ENCODE results near the gene KLHL9. TPM values are rescaled to one million over a fixed set of nuclear protein-coding genes. Genes with fewer than 3 reads are reported as not detected.

KLHL9 gene
- total RNA-seq, 1 donor from 2014 or later: 12.0 TPM

DNA sequence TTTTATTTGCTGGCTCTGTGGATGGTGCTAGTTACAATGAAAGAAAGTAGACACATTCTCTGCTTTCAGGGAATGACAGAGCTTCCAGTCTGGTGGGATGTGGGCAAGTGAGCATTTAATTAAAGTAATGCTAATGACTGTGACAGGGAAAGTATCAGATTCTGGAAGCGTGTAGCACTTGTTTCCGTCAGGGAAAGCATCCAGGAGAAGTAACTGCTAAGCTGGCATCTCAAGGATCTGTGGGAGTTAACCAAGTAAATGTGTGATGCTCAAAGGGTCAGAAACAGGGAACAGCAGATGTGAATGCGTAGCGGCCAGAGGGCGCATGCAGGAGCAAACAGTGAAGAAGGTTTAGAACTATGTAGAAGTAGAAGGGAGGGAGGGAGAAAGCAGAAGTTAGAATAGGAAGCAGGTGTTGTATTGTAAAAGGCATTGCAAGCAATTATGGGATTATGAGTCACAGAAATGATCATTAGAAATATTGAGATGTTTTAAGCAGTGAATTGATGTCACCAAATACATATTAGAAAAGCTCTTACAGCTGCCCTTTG lies 12.2 kb downstream of the KLHL9 start:
- intact Hi-C loops (cut with micrococcal nuclease): no loop called here
- no peaks in the 10 kb centered on the region for H3K9me3 ChIP-seq (replicated peaks)
- H3K27ac ChIP-seq (replicated peaks): no peak overlapping the region
- H3K4me3 ChIP-seq: no peak overlapping the region
- DNase-seq: no peak
- TF ChIP-seq, protein P1, sequence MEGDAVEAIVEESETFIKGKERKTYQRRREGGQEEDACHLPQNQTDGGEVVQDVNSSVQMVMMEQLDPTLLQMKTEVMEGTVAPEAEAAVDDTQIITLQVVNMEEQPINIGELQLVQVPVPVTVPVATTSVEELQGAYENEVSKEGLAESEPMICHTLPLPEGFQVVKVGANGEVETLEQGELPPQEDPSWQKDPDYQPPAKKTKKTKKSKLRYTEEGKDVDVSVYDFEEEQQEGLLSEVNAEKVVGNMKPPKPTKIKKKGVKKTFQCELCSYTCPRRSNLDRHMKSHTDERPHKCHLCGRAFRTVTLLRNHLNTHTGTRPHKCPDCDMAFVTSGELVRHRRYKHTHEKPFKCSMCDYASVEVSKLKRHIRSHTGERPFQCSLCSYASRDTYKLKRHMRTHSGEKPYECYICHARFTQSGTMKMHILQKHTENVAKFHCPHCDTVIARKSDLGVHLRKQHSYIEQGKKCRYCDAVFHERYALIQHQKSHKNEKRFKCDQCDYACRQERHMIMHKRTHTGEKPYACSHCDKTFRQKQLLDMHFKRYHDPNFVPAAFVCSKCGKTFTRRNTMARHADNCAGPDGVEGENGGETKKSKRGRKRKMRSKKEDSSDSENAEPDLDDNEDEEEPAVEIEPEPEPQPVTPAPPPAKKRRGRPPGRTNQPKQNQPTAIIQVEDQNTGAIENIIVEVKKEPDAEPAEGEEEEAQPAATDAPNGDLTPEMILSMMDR (IDR thresholded peaks at IDR 0.05; ENCODE audit: borderline replicate concordance): no peak
- H3K27me3 ChIP-seq (ENCODE audit: low read depth): no peaks in the 10 kb centered on the region
- peaks cover 25% of the 10 kb centered on the region for H3K36me3 ChIP-seq
- peaks cover 25% of the 10 kb centered on the region for H3K4me1 ChIP-seq

DNA sequence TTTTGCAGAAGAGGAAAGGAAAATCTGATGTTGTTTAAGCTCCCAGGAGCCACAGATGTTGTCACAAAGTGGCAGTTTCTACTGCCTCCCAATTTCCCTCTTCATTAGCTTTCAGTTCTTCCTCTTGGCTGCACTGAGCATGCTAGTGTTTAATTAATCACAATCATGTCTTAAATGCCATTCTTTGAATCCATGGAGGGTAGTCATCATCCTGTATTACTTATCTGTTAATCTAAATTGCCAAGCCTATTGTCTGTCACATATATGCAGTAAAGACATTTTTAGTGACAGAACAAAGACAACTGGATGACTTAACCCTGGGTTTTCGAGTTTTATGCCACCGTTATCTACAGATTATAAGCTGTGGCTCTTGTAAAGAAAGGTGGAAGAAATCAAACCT lies 14.7 kb downstream of the KLHL9 start:
- intact Hi-C loops (cut with micrococcal nuclease): no loop called here
- Histone ChIP-seq H3K27ac (replicated peaks) (no peak overlapping the region), H3K4me1 (peaks cover 20% of the 10 kb centered on the region), H3K9me3 (replicated peaks) (no peaks in the 10 kb centered on the region), H3K4me3 (no peak overlapping the region), H3K27me3 (ENCODE audit: low read depth) (no peaks in the 10 kb centered on the region), H3K36me3 (peaks cover 25% of the 10 kb centered on the region)
- no peak for DNase-seq
- TF ChIP-seq, protein P1 (IDR thresholded peaks at IDR 0.05; ENCODE audit: borderline replicate concordance): no peak

DNA sequence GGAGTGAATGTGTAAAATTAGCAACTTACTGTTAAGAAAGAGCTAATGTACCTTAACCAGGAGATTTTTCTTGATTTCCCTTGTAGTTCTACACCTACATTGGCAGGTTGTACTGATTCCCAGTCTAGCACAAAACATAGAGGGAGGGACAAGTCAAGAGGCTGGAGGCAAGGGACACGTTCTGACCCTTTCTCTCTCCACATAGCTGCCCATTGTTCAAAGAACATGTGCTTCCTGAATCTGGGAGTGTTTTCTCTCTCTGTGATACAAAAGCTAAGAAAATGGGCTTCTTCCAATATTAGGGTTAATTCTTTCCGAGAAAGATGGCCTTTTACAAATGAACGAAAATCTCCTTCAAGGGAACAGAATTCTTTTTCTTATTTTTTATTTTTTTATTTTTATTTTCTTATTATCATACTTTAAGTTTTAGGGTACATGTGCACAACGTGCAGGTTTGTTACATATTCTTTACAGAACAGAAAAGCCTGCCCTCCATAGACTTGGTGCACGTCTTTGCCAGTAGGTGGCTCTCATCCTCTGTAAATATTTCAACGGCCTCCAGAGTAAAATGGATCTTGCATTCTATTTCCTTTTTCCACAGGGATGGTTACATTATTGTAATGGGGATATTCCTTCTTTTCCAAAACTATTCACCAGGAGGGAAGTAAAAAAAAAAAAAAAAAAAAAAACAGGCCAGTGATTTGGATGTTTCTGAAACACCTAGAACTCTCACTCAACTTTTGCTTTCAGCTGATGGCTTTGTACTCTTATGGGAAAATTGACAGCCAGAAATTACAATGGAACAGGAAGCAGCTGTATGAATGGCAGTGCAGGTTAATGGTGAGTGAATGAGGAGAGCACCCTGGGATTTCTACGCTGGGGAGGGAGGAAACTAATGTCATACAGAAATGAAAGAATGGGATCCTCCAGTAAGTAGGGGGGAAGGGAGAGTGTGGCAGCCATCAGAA lies 17.0 kb downstream of the KLHL9 start:
- Histone ChIP-seq H3K4me1 (peaks cover 16% of the 10 kb centered on the region), H3K4me3 (no peak overlapping the region), H3K36me3 (peaks cover 12% of the 10 kb centered on the region), H3K9me3 (replicated peaks) (no peaks in the 10 kb centered on the region), H3K27me3 (ENCODE audit: low read depth) (no peaks in the 10 kb centered on the region), H3K27ac (replicated peaks) (no peak overlapping the region)
- TF ChIP-seq, protein P1 (IDR thresholded peaks at IDR 0.05; ENCODE audit: borderline replicate concordance): peak; percentile 76
- no peak for DNase-seq
- intact Hi-C loops (cut with micrococcal nuclease): loop anchor here (2.0 kb wide), 1 partner anchor 471 kb away; no protein-coding TSS in a partner anchor

DNA sequence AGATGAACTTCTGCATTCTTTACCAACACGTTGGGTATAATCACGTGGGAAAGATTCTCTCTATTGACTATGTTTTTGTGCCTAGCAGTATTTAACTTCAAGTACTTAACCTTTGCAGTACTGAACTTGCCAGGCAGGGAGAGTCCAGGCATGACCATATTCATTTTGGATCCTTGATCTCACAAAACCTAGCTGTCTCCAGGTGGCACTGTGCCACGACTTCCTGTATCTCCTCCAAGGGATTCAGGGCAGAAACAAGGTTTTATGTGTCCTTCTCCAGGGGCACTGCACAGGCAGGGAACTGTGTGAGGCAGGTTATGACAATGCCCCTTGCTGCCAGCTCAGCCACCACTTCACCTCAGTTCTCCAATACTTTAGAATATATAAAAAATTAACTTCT lies 18.3 kb downstream of the KLHL9 start:
- TF ChIP-seq, protein P1 (IDR thresholded peaks at IDR 0.05; ENCODE audit: borderline replicate concordance): no peak
- intact Hi-C loops (cut with micrococcal nuclease): no loop called here
- Histone ChIP-seq H3K4me1 (peaks cover 16% of the 10 kb centered on the region), H3K4me3 (no peak overlapping the region), H3K27ac (replicated peaks) (no peak overlapping the region), H3K27me3 (ENCODE audit: low read depth) (no peaks in the 10 kb centered on the region), H3K9me3 (replicated peaks) (no peaks in the 10 kb centered on the region), H3K36me3 (peaks cover 4% of the 10 kb centered on the region)
- DNase-seq: no peak

DNA sequence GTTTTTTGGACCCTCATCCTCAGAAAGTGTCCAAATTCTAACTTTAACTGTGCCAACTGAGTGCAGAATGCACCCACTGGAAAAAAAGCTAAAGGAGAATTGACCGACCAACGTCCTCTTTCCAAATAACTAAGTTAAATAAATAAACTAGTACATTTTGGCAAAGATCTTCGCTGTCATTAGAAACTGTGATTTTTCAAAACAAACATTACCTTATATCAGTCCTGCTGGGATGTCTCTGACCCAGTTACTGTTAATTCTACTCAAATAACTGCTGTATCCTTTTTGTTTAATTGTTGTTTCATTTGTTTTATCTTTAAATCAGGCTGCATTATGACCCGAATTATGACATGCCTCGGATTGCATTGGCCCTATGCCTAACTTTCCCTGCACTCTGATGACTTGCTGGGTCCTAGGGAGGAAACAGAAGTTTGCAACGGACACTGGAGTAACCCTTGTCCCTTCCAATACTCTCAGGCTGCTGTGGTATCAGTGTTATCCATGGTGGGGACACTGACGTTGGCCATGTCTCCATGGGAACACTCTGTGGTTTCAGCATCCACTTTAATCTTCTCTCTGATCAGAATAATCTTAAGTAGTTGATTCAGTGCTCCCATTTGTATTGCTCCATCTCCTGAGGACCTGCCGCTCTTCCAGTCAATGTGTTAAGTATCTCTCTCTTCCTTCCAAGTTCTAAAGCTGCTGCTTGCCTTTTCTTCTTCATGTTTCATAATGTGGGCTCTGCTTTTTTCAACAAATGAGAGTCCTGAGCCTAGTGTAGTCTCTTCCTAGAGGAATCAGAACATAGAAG lies 19.0 kb downstream of the KLHL9 start:
- Histone ChIP-seq H3K27me3 (ENCODE audit: low read depth) (no peaks in the 10 kb centered on the region), H3K4me3 (no peak overlapping the region), H3K9me3 (replicated peaks) (no peaks in the 10 kb centered on the region), H3K36me3 (peaks cover 3% of the 10 kb centered on the region), H3K27ac (replicated peaks) (no peak overlapping the region), H3K4me1 (peaks cover 16% of the 10 kb centered on the region)
- intact Hi-C loops (cut with micrococcal nuclease): no loop called here
- no peak for DNase-seq
- TF ChIP-seq, protein P1 (IDR thresholded peaks at IDR 0.05; ENCODE audit: borderline replicate concordance): no peak
